Spleen (tissue), 11 donors: ENCODE results near the gene TEF. TPM values are rescaled to one million over a fixed set of nuclear protein-coding genes. Genes with fewer than 3 reads are reported as not detected.

Experiments used
- DNase-seq: peaks from one replicate; pipeline ENCODE4 v3.0.0-alpha.2; 2020
- H3K27ac ChIP-seq, 8 donors: fragments of 200-600 bp; sonication (generic) in 7 of 8; 1 replicate in 4 of 8; 2 replicates in 4 of 8; pipeline versions ENCODE4 v1.5.0 to v1.8.0; 2016 to 2021; ENCODE audit warnings: inconsistent platforms in 4 of 8, mild to moderate bottlenecking in 4 of 8, moderate library complexity in 1 of 8
- H3K27me3 ChIP-seq, 7 donors: fragments of 200-600 bp; sonication (generic) in 6 of 7; replicated peaks in 1 of 7; 1 replicate in 4 of 7; 2 replicates in 3 of 7; pipeline versions ENCODE4 v1.5.0 to v1.8.0; 2016 to 2021; ENCODE audit warnings: inconsistent platforms in 3 of 7, mild to moderate bottlenecking in 1 of 7
- H3K36me3 ChIP-seq, 6 donors: fragments of 200-600 bp; sonication (generic) in 5 of 6; 1 replicate in 4 of 6; 2 replicates in 2 of 6; pipeline versions ENCODE4 v1.5.0 to v1.8.0; 2016 to 2021; ENCODE audit warnings: inconsistent platforms in 2 of 6
- H3K4me1 ChIP-seq, 6 donors: fragments of 200-600 bp; sonication (generic) in 5 of 6; 1 replicate in 3 of 6; 2 replicates in 3 of 6; pipeline versions ENCODE4 v1.5.0 to v1.8.0; 2016 to 2021; ENCODE audit warnings: inconsistent platforms in 3 of 6
- H3K4me3 ChIP-seq, 8 donors: fragments of 200-600 bp; sonication (generic) in 7 of 8; 1 replicate in 4 of 8; 2 replicates in 4 of 8; pipeline versions ENCODE4 v1.5.0 to v1.8.0; 2016 to 2021; ENCODE audit warnings: inconsistent platforms in 4 of 8, mild to moderate bottlenecking in 4 of 8, moderate library complexity in 2 of 8
- H3K9me3 ChIP-seq, 8 donors: fragments of 200-600 bp; sonication (generic) in 7 of 8; 1 replicate in 4 of 8; 2 replicates in 4 of 8; pipeline versions ENCODE4 v1.5.0 to v1.8.0; 2016 to 2021; ENCODE audit warnings: inconsistent platforms in 4 of 8
- CTCF ChIP-seq, 11 experiments: fragments of 200-600 bp in 7 of 11; fragments of 450-650 bp in 4 of 11; sonication (generic) in 4 of 11; IDR thresholded peaks in 8 of 11; conservative IDR thresholded peaks in 3 of 11; 1 replicate in 7 of 11; 2 replicates in 4 of 11; pipeline versions ENCODE4 v1.4.0 to v1.8.0; 2016 to 2021; ENCODE audit warnings: antibody characterized with exemption in 11 of 11, inconsistent platforms in 4 of 11, mild to moderate bottlenecking in 1 of 11
- POLR2A ChIP-seq, 3 donors: fragments of 450-650 bp; IDR thresholded peaks; one replicate each; pipeline ENCODE4 v1.5.1; 2017; ENCODE audit warnings: antibody characterized with exemption in 3 of 3, mild to moderate bottlenecking in 1 of 3
- POLR2AphosphoS5 ChIP-seq, 3 donors: sonication (generic); formaldehyde crosslinking; IDR thresholded peaks; one replicate each; pipeline ENCODE4 v1.5.1; 2017; ENCODE audit warnings: antibody characterized with exemption in 3 of 3
- WGBS, 5 donors: extraction: QIAGEN DNeasy Blood & Tissue Kit in 3 of 5; methylation state at CpG; one replicate each; pipeline versions ENCODE4 v1.1.5 to v1.1.7; 2013 to 2018; 5-methylcytosine and 5-hydroxymethylcytosine counted together
- intact Hi-C: fragments of 100-400 bp; cut with DNase I; formaldehyde crosslinking; loops from one replicate; pipeline ENCODE4 v1.15.0; 2023; ENCODE audit warnings: low total_unique reads
- polyA plus RNA-seq, 3 donors: library from polyadenylated mRNA; stranded (reverse); fragments of 200-250 nt; gene quantifications; one replicate each; pipeline ENCODE4 v1.2.1, GENCODE V29; 2013
- total RNA-seq, 7 donors: library from RNA; depleted of rRNA in 3 of 7; stranded (reverse); fragments of >200 nt in 3 of 7; fragmentation: NEBNext Ultra II Directional in 4 of 7; extraction: Animal tissue kit (Norgen Biotek cat#: 25700) in 4 of 7; gene quantifications; one replicate each; pipeline versions ENCODE4 v1.1.0 to v1.2.1, GENCODE V29; 2016 to 2021
- donor health status: healthy with polysubstance abuse.
- donor health status: DM: no; HTN: no; CAD: no; lungs with moderate emphysema.
- donor health status: DM: no; HTN: no; CAD: no.
- donor health status: Bipolar disorder and iron deficiency.
- donor health status: healthy.
- donor health status: DM: no; HTN: no; CAD: no.
- donor health status: DM: yes; HTN: yes; CAD: no.

The TEF gene
- total and polyA plus RNA-seq, 10 donors: 2.2 to 29.9 (median 11.6) TPM

GRCh38 chr22:41343717-41344116 lies 38.0 kb upstream of the TEF start:
- intact Hi-C loops: no loop called here
- TF ChIP-seq POLR2AphosphoS5 (IDR thresholded peaks at IDR 0.05) (no peak), CTCF (IDR thresholded peaks at IDR 0.05 in 8 of 11, conservative IDR thresholded peaks at IDR 0.05 in 3 of 11) (no peak), POLR2A (IDR thresholded peaks at IDR 0.05) (no peak)
- no peaks in the 10 kb centered on the region for H3K9me3 ChIP-seq
- no peak overlapping the region for H3K27ac ChIP-seq
- H3K4me1 ChIP-seq: peaks cover 0 to 6% (median 0%) of the 10 kb centered on the region in 6 donors
- 95 to 97% (median 96%) methylated on average over 6 to 9 of the region's 9 CpGs for WGBS, 5 donors
- H3K4me3 ChIP-seq: no peak overlapping the region
- H3K27me3 ChIP-seq: no peaks in the 10 kb centered on the region
- H3K36me3 ChIP-seq: peaks cover 17 to 100% (median 91%) of the 10 kb centered on the region in 6 donors
- no peak for DNase-seq

GRCh38 chr22:41344189-41344788 lies 37.5 kb upstream of the TEF start:
- intact Hi-C loops: no loop called here
- DNase-seq: no peak
- peaks cover 0 to 6% (median 0%) of the 10 kb centered on the region in 6 donors for H3K4me1 ChIP-seq
- no peak overlapping the region for H3K27ac ChIP-seq
- TF ChIP-seq POLR2A (IDR thresholded peaks at IDR 0.05) (no peak), CTCF (IDR thresholded peaks at IDR 0.05 in 8 of 11, conservative IDR thresholded peaks at IDR 0.05 in 3 of 11) (no peak), POLR2AphosphoS5 (IDR thresholded peaks at IDR 0.05) (no peak)
- no peaks in the 10 kb centered on the region for H3K9me3 ChIP-seq
- H3K36me3 ChIP-seq: peaks cover 17 to 100% (median 91%) of the 10 kb centered on the region in 6 donors
- no peak overlapping the region for H3K4me3 ChIP-seq
- WGBS, 5 donors: 88 to 94% (median 90%) methylated on average over 11 of the region's 11 CpGs
- no peaks in the 10 kb centered on the region for H3K27me3 ChIP-seq

GRCh38 chr22:41345807-41346335 lies 35.9 kb upstream of the TEF start:
- peaks cover 14 to 100% (median 94%) of the 10 kb centered on the region in 6 donors for H3K36me3 ChIP-seq
- no peaks in the 10 kb centered on the region for H3K27me3 ChIP-seq
- no peak overlapping the region for H3K4me3 ChIP-seq
- WGBS, 5 donors: 95 to 98% (median 96%) methylated on average over 20 to 24 of the region's 24 CpGs
- intact Hi-C loops: no loop called here
- no peaks in the 10 kb centered on the region for H3K9me3 ChIP-seq
- no peak for TF ChIP-seq CTCF (IDR thresholded peaks at IDR 0.05 in 8 of 11, conservative IDR thresholded peaks at IDR 0.05 in 3 of 11)
- no peak for TF ChIP-seq POLR2A (IDR thresholded peaks at IDR 0.05)
- peak in 1 of 3 donors; percentile 39 for TF ChIP-seq POLR2AphosphoS5 (IDR thresholded peaks at IDR 0.05)
- H3K4me1 ChIP-seq: no peaks in the 10 kb centered on the region
- no peak overlapping the region for H3K27ac ChIP-seq
- no peak for DNase-seq

- 93 to 97% (median 95%) methylated on average over 18 of the region's 18 CpGs for WGBS, 5 donors
- Histone ChIP-seq H3K4me3 (no peak overlapping the region), H3K27ac (no peak overlapping the region), H3K36me3 (peaks cover 14 to 100% (median 98%) of the 10 kb centered on the region in 6 donors), H3K9me3 (no peaks in the 10 kb centered on the region), H3K27me3 (no peaks in the 10 kb centered on the region), H3K4me1 (no peaks in the 10 kb centered on the region)
- no peak for DNase-seq
- peak in 1 of 3 donors; percentile 31 for TF ChIP-seq POLR2AphosphoS5 (IDR thresholded peaks at IDR 0.05)
- TF ChIP-seq CTCF (IDR thresholded peaks at IDR 0.05 in 8 of 11, conservative IDR thresholded peaks at IDR 0.05 in 3 of 11): no peak
- intact Hi-C loops: no loop called here
These were observed 34.5 kb upstream of the TEF start for GRCh38 chr22:41347066-41347859.
